ENCODE measurements around the gene RUVBL1. TPM values are rescaled to one million over a fixed set of nuclear protein-coding genes. Genes with fewer than 3 reads are reported as not detected.

The RUVBL1 gene
- total RNA-seq, 1 experiment from 2014 or later: 153 TPM

GRCh38 chr3:128168836-128169235, 45.2 kb upstream of the RUVBL1 start:
- CTCF ChIA-PET: interaction anchor here (0.5 kb wide), 1 partner anchor 413 kb away, joined by 3 read pairs; no protein-coding TSS in a partner anchor
- no peak for DNase-seq (ENCODE audit: low spot score)
- H3K36me3 ChIP-seq (ENCODE audit: insufficient read depth, low read length, poor library complexity, severe bottlenecking): no peaks in the 10 kb centered on the region
- no peaks in the 10 kb centered on the region for H3K27me3 ChIP-seq (replicated peaks; ENCODE audit: insufficient read depth, low read depth, low read length, poor library complexity)
- BruUV-seq (replicated peaks): no TSS peak
- H3K9me3 ChIP-seq (ENCODE audit: low read depth, low read length, poor library complexity, severe bottlenecking): no peaks in the 10 kb centered on the region
- intact Hi-C loops (cut with micrococcal nuclease; ENCODE audit: unreplicated experiment): no loop called here
- H3K4me3 ChIP-seq (ENCODE audit: low read depth, low read length, poor library complexity, severe bottlenecking): no peak overlapping the region
- no peak for TF ChIP-seq EZH2 (IDR thresholded peaks at IDR 0.05; ENCODE audit: borderline replicate concordance, low read depth, low read length, poor library complexity, severe bottlenecking)
- TF ChIP-seq, protein P1, sequence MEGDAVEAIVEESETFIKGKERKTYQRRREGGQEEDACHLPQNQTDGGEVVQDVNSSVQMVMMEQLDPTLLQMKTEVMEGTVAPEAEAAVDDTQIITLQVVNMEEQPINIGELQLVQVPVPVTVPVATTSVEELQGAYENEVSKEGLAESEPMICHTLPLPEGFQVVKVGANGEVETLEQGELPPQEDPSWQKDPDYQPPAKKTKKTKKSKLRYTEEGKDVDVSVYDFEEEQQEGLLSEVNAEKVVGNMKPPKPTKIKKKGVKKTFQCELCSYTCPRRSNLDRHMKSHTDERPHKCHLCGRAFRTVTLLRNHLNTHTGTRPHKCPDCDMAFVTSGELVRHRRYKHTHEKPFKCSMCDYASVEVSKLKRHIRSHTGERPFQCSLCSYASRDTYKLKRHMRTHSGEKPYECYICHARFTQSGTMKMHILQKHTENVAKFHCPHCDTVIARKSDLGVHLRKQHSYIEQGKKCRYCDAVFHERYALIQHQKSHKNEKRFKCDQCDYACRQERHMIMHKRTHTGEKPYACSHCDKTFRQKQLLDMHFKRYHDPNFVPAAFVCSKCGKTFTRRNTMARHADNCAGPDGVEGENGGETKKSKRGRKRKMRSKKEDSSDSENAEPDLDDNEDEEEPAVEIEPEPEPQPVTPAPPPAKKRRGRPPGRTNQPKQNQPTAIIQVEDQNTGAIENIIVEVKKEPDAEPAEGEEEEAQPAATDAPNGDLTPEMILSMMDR (conservative IDR thresholded peaks at IDR 0.05; ENCODE audit: low read depth, low read length): no peak
- no peak overlapping the region for H3K27ac ChIP-seq (ENCODE audit: low read depth, low read length, poor library complexity, severe bottlenecking)
- POLR2A ChIA-PET (ENCODE audit: low non-redundant PET): interaction anchor here (0.6 kb wide), 1 partner anchor 249 kb away, joined by 3 read pairs; no protein-coding TSS in a partner anchor
- H3K4me1 ChIP-seq (ENCODE audit: insufficient read depth, low read length, poor library complexity, severe bottlenecking): peaks cover 3% of the 10 kb centered on the region

GRCh38 chr3:128167973-128168674, 44.5 kb upstream of the RUVBL1 start:
- TF ChIP-seq, protein P1 (conservative IDR thresholded peaks at IDR 0.05; ENCODE audit: low read depth, low read length): no peak
- no peak for TF ChIP-seq EZH2 (IDR thresholded peaks at IDR 0.05; ENCODE audit: borderline replicate concordance, low read depth, low read length, poor library complexity, severe bottlenecking)

DNA sequence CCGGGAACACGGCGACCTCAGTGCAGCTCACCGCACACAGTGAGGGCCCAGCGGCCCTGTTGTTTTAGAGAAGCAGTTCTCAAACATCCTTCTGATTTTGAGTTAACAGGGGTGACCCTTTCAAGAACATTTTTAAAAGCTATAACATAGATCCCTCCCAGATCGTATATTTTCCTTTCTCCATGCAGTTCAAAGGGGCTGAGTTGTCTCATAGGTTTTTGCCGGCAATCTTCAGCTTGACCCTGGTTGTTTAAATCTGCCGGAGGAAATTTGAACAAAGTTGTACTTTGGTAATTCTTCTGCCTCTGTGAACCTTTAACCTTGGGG, 44.0 kb upstream of the RUVBL1 start:
- POLR2A ChIA-PET (ENCODE audit: low non-redundant PET): no interaction called here
- CTCF ChIA-PET: no interaction called here
- Histone ChIP-seq H3K4me3 (ENCODE audit: low read depth, low read length, poor library complexity, severe bottlenecking) (no peak overlapping the region), H3K4me1 (ENCODE audit: insufficient read depth, low read length, poor library complexity, severe bottlenecking) (peaks cover 3% of the 10 kb centered on the region), H3K27ac (ENCODE audit: low read depth, low read length, poor library complexity, severe bottlenecking) (no peak overlapping the region), H3K9me3 (ENCODE audit: low read depth, low read length, poor library complexity, severe bottlenecking) (no peaks in the 10 kb centered on the region), H3K36me3 (ENCODE audit: insufficient read depth, low read length, poor library complexity, severe bottlenecking) (no peaks in the 10 kb centered on the region), H3K27me3 (replicated peaks; ENCODE audit: insufficient read depth, low read depth, low read length, poor library complexity) (no peaks in the 10 kb centered on the region)
- no TSS peak for BruUV-seq (replicated peaks)
- TF ChIP-seq, protein P1 (conservative IDR thresholded peaks at IDR 0.05; ENCODE audit: low read depth, low read length): no peak
- TF ChIP-seq EZH2 (IDR thresholded peaks at IDR 0.05; ENCODE audit: borderline replicate concordance, low read depth, low read length, poor library complexity, severe bottlenecking): no peak
- intact Hi-C loops (cut with micrococcal nuclease; ENCODE audit: unreplicated experiment): no loop called here
- no peak for DNase-seq (ENCODE audit: low spot score)

More at GRCh38 chr3:128167973-128168674, 44.5 kb upstream of the RUVBL1 start:
- Histone ChIP-seq H3K9me3 (ENCODE audit: low read depth, low read length, poor library complexity, severe bottlenecking) (no peaks in the 10 kb centered on the region), H3K36me3 (ENCODE audit: insufficient read depth, low read length, poor library complexity, severe bottlenecking) (no peaks in the 10 kb centered on the region), H3K27me3 (replicated peaks; ENCODE audit: insufficient read depth, low read depth, low read length, poor library complexity) (no peaks in the 10 kb centered on the region), H3K4me3 (ENCODE audit: low read depth, low read length, poor library complexity, severe bottlenecking) (no peak overlapping the region), H3K4me1 (ENCODE audit: insufficient read depth, low read length, poor library complexity, severe bottlenecking) (peaks cover 3% of the 10 kb centered on the region), H3K27ac (ENCODE audit: low read depth, low read length, poor library complexity, severe bottlenecking) (no peak overlapping the region)
- intact Hi-C loops (cut with micrococcal nuclease; ENCODE audit: unreplicated experiment): no loop called here
- ChIA-PET CTCF (no interaction called here), POLR2A (ENCODE audit: low non-redundant PET) (no interaction called here)
- DNase-seq (ENCODE audit: low spot score): no peak
- no TSS peak for BruUV-seq (replicated peaks)
